Measurements from ENCODE around the gene SRPRA.

DNA sequence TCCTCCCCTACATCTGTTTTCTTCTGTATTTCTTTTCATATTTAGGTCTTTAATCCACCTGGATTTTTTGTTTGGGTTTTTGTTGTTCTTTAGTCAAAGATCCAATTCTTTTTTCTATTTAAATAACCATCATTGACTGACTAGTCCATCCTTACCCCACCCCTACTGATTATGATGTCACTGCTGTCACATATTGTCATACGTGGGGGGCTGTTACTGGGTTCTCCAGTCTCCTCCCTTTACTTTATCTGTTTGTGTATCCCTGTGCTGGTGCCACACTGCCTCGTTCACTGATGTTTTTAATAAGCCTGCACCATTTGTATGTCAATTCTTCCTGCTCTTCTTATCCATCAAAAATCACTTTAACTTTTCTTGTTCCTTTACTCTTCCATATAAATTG, 28.3 kb upstream of the SRPRA start:
- TF ChIP-seq POLR2A (IDR thresholded peaks at IDR 0.05; ENCODE audit: low read depth, low read length) = no peak
- TF ChIP-seq TAF1 (IDR thresholded peaks at IDR 0.05; ENCODE audit: low read depth, low read length) = no peak
